Limb (tissue), 2 donors: Measurements from ENCODE around the gene TSPAN18.

Experiments used
- DNase-seq, 2 donors: peaks; one replicate each; pipeline ENCODE4 v3.0.0-alpha.2; 2016; ENCODE audit errors: extremely low spot score in 2 of 2

The TSPAN18 gene

DNA sequence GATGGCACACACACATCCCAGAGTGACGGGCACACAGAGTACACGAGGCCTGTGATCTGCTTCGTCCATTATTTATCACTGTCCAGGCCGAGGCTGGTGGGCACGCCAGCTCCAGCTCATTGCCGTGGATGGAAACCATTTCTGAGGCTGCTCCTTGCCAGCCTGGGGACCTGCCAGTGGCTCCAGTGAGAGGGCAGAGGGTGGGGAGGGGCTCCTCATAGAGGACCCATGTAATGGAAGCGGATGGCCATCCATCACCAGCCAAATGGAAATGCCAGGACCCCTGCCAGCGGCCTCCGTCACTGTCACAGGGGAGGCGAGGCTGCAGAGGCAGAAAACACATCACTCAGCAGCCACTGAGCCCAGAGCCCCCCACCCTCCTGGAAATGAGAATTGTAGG lies 188.2 kb downstream of the TSPAN18 start:
- DNase-seq = no peak

- no peak for DNase-seq
Measured at GRCh38 chr11:44915621-44916020, 188.9 kb downstream of the TSPAN18 start.

- DNase-seq = no peak
Measured at GRCh38 chr11:44916331-44916730, 189.6 kb downstream of the TSPAN18 start.

DNA sequence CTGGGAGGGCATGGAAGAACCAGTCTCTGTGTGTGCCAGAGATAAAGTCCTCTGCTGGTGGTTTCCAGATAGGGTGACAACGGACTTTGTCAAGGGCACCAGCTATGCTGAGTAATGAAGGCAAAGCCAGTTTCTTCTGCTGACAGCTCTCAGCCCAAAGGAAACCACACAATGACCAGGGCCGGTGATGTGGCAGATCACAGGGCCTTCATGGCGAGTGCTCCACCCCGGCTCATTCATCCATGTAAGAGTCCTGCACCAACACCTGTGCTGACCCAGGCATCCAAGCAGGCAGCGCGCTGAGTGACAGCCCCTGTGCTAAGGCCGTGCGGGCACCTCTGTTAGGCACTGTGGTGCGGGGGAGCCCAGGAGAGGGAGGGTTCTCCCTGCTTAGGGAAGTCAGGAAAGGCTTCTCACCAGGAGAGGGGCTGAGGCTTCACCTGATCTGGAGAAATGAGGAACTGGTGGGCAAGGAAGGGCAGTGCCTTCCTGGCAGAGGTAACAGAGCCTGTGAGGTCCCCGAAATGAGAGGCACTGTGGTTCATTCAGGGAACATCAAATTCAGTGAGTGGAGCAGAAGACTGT lies 190.1 kb downstream of the TSPAN18 start:
- no peak for DNase-seq

DNA sequence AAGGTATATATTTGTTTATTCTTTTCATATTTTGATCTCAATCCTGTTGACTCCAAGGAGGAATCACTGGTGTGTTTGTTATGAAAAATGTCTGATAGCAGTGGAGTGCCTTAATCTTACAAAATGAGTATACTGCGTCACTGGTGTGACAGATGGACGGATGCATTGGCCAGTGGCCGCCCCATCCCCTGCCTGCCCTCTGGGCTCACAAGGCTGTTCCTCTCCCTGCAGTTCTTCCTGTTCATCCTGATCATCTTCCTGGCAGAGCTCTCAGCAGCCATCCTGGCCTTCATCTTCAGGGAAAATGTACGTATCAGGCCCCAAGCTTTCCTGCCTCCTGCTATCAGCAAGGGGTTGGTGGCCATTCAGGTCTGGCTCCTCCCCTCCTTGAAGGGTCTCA lies 191.0 kb downstream of the TSPAN18 start:
- DNase-seq = no peak

- DNase-seq = no peak
Measured at GRCh38 chr11:44920451-44920850, 193.7 kb downstream of the TSPAN18 start.

- no peak for DNase-seq
Measured at GRCh38 chr11:44923115-44923514, 196.4 kb downstream of the TSPAN18 start.

DNA sequence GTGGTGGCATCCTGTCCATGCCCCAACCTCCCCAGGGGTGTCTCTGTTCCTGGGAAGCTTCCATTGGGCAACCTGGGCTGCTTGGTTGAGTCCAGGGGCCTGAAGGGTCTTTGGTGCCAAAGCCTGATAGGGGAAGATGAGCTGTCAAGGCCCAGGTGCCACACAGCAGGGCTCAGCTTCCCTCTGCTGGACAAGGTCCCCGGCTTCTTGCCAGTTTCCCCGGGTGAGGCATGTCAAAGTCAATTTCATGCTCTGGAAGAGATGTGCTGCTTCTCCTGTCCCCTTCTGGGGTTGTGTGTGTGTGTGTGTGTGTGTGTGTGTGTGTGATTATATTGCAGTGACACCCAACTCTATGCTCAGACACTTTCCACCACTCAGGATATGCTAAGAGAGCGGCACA lies 197.0 kb downstream of the TSPAN18 start:
- DNase-seq = no peak

DNA sequence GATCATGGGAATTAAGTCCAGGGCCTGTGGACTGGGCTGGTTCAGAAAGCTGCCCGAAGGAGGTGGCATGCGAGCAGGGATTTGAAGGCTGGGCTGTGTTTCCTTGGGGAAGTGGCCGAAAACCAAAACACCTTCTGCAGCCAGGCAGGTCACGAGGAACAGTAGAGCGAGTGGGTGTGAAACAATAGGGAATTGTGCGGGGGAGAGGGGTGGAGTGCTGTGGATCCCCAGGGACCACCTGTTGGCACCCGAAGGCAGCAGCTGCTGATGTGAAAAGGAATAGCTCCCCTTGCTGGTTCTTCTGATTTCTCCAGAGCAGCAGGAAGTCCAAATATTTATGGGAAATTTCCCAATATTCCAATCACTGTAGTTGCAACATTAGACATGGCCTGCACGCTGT lies 199.3 kb downstream of the TSPAN18 start:
- DNase-seq = no peak

- peak; percentile 55 to 79 for DNase-seq
Measured at GRCh38 chr11:44927174-44927661, 200.5 kb downstream of the TSPAN18 start.

DNA sequence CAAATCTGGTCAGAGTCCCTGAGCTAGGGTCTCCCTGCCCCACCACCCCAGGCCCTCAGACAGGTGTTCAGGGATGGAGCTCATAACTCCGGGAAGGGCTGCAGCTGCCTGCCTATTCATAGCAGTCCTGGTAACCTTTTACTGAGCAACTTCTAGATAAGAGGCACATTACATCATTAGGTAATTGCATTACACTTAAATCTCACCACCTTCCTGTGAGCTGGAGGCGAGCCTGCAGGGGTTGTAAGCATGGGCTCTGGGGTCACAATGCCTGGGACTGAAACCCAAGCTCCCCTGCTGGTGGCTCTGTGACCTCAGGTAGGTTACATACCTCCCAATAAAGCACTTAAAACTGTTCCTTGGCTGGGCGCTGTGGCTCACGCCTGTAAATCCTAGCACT lies 201.4 kb downstream of the TSPAN18 start:
- DNase-seq = no peak

DNA sequence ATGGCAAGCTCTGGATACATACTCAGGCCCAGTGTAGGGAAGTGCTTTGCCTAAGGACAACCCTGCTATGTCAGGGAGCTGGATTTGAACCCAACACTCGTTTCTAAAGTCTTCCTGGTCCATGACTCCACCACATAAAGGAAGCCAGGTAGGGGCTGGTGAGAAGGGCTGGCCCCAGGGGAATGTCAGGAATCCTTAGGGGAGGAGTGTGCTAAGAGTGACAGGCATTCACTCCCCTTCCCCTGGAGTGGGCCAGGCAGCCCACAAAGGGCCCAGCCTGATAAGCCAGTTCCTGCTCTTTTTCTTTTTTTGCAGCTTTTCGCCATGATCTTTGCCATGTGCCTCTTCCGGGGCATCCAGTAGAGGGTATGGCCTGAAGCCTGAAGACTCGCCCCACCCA lies 202.1 kb downstream of the TSPAN18 start:
- DNase-seq = no peak

DNA sequence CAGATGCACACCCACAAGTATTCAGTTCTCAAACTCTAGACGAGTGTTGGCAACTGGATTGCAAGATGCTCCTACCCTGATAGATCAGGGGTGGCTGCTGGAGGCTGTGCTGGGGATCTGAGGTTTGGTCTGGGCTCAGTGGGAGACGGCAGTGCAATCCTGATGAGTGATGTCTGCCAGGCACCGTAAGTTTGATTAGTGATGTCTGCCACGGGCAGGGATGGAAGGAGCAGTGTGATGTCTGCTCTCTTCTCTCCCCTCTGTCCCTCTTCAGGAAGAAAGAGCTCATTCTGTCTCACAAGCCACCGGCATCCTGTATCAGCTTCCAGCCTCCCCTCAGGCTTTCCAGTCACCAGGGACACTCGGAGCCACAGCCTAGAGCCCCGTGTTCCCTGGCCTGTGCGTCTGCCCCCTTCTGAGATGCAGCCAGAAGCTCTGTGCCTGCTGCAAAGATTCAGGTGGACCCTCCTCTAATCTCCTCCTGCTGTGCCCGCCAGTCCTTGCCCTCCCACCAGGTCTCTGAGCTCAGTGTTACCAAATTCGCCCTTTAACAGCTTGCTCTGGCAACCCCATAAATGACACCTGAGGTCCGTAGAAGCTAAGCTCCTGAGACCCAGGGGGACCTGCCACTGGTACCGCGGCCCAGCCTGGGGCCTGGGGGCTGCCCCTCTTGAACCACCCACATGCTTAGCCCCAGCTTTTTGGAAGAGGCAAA lies 204.0 kb downstream of the TSPAN18 start:
- no peak for DNase-seq

DNA sequence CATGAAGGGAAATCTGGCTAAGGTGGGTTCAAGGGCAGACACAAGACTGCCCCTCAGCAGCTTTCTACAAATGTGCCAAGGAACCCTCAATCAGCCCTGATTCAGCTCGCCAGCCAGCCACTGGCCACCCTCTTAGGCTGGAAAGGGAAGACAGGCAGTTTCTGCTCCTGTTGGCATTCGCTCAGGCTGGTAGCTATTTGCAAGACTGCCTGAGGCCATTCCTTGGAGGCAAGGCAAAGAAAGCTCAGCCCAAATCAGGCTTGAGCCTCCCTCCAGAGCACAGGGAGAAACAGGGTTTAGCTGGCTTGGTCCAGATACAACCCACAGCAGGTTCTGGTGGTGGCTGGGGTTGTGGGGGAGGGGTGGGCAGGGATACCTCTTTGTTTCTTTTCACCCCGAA lies 204.7 kb downstream of the TSPAN18 start:
- DNase-seq = no peak

- DNase-seq = no peak
Measured at GRCh38 chr11:44934110-44934509, 207.3 kb downstream of the TSPAN18 start.

DNA sequence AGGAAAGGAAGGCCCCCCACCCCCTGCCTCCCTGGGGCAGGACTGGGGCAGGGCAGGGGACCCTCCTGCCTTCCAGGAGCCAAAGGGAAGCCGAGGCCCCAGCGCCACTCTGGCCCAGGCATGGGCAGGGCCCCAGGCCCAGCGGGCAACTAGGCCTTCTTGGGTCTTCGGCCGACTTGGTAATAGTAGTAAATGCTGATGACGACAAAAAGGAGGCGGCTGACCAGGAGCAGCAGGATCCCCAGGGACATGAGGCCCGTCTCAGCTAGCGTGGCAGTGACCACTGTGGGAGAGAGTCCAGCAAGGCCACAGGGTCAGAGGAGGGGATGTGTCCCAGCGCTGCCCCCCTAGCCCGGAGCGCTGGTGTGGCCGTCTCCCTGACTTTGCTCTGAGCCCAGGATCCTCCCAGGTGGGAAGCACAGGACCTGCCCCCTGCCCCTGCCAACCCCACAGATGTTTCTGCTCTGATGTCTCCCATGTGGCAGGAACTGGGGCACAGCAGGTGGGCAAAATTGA lies 208.0 kb downstream of the TSPAN18 start:
- no peak for DNase-seq

DNA sequence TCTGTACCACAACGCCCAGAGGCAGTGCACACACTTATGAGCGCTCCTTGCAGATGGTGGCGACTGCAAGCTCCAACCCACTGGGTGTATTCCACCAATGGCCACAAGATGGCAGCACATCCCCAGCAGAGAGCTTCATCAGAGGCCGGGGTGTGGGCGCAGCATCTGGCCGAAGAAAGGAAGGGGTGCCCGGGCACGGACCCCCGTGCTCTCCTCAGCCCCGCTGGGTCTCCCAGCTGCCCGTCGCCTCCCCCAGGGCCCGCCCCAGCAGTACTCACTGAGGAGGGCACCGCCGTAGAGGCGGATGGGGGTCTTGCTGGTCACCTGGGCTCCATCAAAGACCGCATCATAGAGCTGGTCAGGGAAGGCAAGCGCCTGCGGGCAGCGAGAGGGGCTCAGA lies 209.8 kb downstream of the TSPAN18 start:
- DNase-seq = peak; percentile 87 to 95

- DNase-seq = no peak
Measured at GRCh38 chr11:44936951-44937543, 210.3 kb downstream of the TSPAN18 start.

- DNase-seq = no peak
Measured at GRCh38 chr11:44938066-44938691, 211.4 kb downstream of the TSPAN18 start.

DNA sequence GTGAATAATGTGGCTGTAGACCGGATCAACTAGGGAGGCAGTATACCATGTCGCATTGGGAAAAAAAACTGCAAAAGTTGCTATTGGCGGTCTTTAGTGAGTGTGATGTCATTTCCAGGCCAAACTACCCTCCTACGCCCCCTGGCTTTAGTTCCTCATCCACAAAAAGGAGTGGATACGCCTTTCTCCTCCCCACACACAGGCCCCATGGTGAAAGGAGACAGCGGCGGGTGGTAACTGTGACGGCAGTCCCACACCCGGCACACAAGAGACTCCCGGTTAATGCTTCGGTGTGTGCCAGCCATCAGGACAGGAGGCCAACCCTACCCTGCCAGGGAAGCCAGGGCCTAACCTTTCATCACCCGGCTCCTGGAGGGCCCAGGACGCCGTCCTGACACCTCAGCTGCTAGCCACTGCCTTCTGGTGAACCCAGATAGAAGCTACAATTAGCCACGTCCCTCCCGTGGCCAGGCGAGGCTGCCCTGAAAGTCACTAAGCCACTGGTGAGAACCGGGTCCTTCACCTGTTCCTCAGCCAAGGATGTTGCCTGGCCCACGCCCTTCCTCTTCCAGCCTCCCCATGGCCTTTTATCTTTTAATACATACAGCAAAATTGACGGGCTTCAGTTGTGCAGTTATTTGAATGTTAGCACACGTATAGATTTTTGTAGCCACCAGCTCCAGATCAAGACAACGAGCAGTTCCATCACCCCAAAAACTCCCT lies 213.1 kb downstream of the TSPAN18 start:
- peak in 1 of 2 donors; percentile 57 for DNase-seq

- no peak for DNase-seq
Measured at GRCh38 chr11:44940404-44940803, 213.6 kb downstream of the TSPAN18 start.

DNA sequence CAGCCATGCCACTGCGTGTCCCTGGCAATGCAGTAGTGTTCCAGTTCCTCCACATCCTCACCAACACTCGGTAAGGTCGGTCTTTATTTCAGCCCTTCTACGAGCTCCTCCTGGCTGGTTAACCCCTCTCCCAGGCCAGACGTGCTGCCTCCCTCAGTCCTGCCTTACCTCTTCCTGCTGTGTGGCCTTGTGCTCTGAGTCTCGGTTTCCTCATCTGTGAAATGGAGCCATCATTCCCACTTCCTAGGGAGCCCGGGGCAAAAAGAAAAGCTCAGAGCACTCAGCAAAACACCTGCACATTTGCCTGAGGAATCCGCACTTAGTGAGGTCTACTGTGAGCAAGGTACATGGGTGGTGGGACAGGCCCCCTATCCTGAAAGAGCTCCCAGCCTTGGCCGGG lies 214.1 kb downstream of the TSPAN18 start:
- no peak for DNase-seq
